HG03378 (cell line): Measurements from ENCODE around the gene RUFY1.
"Not testable (repeated sequence)": the region's sequence is repeated elsewhere in the genome, so short reads cannot be mapped to it uniquely, and the experiment has no call there.

ENCODE experiments used
- ATAC-seq: cut with Tn5 transposase; IDR thresholded peaks from one replicate; pipeline ENCODE4 v1.9.1; 2021; ENCODE audit warnings: mild to moderate bottlenecking, moderate library complexity; ENCODE audit not compliant: unreplicated experiment

The RUFY1 gene

GRCh38 chr5:179620293-179620692 lies 69.9 kb downstream of the RUFY1 start:
- no peak for ATAC-seq

GRCh38 chr5:179620703-179621350 lies 70.5 kb downstream of the RUFY1 start:
- no peak for ATAC-seq

- no peak for ATAC-seq
These were observed 71.3 kb downstream of the RUFY1 start for GRCh38 chr5:179621551-179622214.

- ATAC-seq = peak; percentile 71
These were observed 72.9 kb downstream of the RUFY1 start, which contains the start of gene HNRNPH1 for GRCh38 chr5:179623003-179623905. TSS of gene HNRNPH1 (minus strand) at chr5:179623671. CDS start at chr5:179623133, 538 bp downstream.

GRCh38 chr5:179623906-179624741 lies 73.8 kb downstream of the RUFY1 start:
- ATAC-seq = peak; percentile 12

- no peak for ATAC-seq
These were observed 74.5 kb downstream of the RUFY1 start for GRCh38 chr5:179624841-179625271.

GRCh38 chr5:179633501-179634369 lies 83.4 kb downstream of the RUFY1 start:
- peak; percentile 40 for ATAC-seq

- peak; percentile 81 for ATAC-seq
These were observed 84.2 kb downstream of the RUFY1 start for GRCh38 chr5:179634370-179635172.

GRCh38 chr5:179639296-179639695 lies 88.9 kb downstream of the RUFY1 start:
- ATAC-seq = not testable (repeated sequence)

- ATAC-seq = not testable (repeated sequence)
These were observed 91.4 kb downstream of the RUFY1 start for GRCh38 chr5:179641745-179642144.

- not testable (repeated sequence) for ATAC-seq
These were observed 92.3 kb downstream of the RUFY1 start for GRCh38 chr5:179642626-179643025.

- not testable (repeated sequence) for ATAC-seq
These were observed 93.0 kb downstream of the RUFY1 start for GRCh38 chr5:179643141-179643920.

- not testable (repeated sequence) for ATAC-seq
These were observed 94.4 kb downstream of the RUFY1 start for GRCh38 chr5:179644766-179645165.

GRCh38 chr5:179648410-179648809 lies 98.1 kb downstream of the RUFY1 start:
- ATAC-seq = no peak

- not testable (repeated sequence) for ATAC-seq
These were observed 98.9 kb downstream of the RUFY1 start for GRCh38 chr5:179649166-179649703.

- ATAC-seq = not testable (repeated sequence)
These were observed 99.9 kb downstream of the RUFY1 start for GRCh38 chr5:179650245-179650644.

- not testable (repeated sequence) for ATAC-seq
These were observed 102.8 kb downstream of the RUFY1 start for GRCh38 chr5:179653135-179653534.
